Right lobe of liver (tissue), 6 donors: ENCODE results near the gene KIAA1671. TPM values are rescaled to one million over a fixed set of nuclear protein-coding genes. Genes with fewer than 3 reads are reported as not detected.

ENCODE experiments used
- ATAC-seq, 4 donors: fragments of 200-7000 bp; cut with Tn5 transposase; one replicate each; pipeline ENCODE4 v1.9.1; 2020; ENCODE audit warnings: mild to moderate bottlenecking in 4 of 4, moderate library complexity in 4 of 4
- DNase-seq, 3 donors: peaks; one replicate each; pipeline ENCODE4 v3.0.0-alpha.2; 2020
- H3K27ac ChIP-seq, 3 donors: fragments of 200-600 bp; one replicate each; pipeline ENCODE4 v1.8.0; 2022
- H3K27me3 ChIP-seq, 2 donors: fragments of 200-600 bp; one replicate each; pipeline ENCODE4 v1.8.0; 2022
- H3K36me3 ChIP-seq, 4 donors: fragments of 200-600 bp; sonication (generic) in 1 of 4; one replicate each; pipeline versions ENCODE4 v1.5.1 to v1.8.0; 2017 to 2022; ENCODE audit warnings: control low read depth in 1 of 4
- H3K4me1 ChIP-seq, 4 donors: fragments of 200-600 bp; sonication (generic) in 1 of 4; one replicate each; pipeline versions ENCODE4 v1.5.1 to v1.8.0; 2017 to 2022; ENCODE audit warnings: control low read depth in 1 of 4
- H3K4me3 ChIP-seq, 3 donors: fragments of 200-600 bp; one replicate each; pipeline ENCODE4 v1.8.0; 2022
- H3K9me3 ChIP-seq, 4 donors: fragments of 200-600 bp; sonication (generic) in 1 of 4; one replicate each; pipeline versions ENCODE4 v1.5.1 to v1.8.0; 2017 to 2022; ENCODE audit warnings: control low read depth in 1 of 4
- POLR2A ChIP-seq: fragments of 450-650 bp; IDR thresholded peaks from one replicate; pipeline ENCODE4 v1.6.1; 2017; ENCODE audit warnings: antibody characterized with exemption, mild to moderate bottlenecking
- WGBS: methylation state at CpG from one replicate; pipeline ENCODE4 v1.1.6; 2018; ENCODE audit warnings: low coverage, low lambda C conversion rate; ENCODE audit not compliant: insufficient coverage; ENCODE audit errors: missing lambda C conversion rate; 5-methylcytosine and 5-hydroxymethylcytosine counted together
- intact Hi-C, 2 donors: fragments of 100-400 bp; cut with DNase I; formaldehyde crosslinking; loops; one replicate each; pipeline versions ENCODE4 v1.11.2 to v1.14.1; 2022
- total RNA-seq, 6 experiments: library from RNA; depleted of rRNA in 2 of 6; stranded (reverse); fragments of >200 nt in 2 of 6; fragmentation: NEBNext Ultra II Directional in 3 of 6; extraction: Animal tissue kit (Norgen Biotek cat#: 25700) in 3 of 6; gene quantifications; one replicate each; pipeline versions ENCODE4 v1.1.0 to v1.2.4, GENCODE V29; 2016 to 2023
- TF ChIP-seq, protein P1 (sequence below), 4 donors: fragments of 200-600 bp in 3 of 4; fragments of 450-650 bp in 1 of 4; IDR thresholded peaks; one replicate each; pipeline versions ENCODE4 v1.5.1 to v1.8.0; 2016 to 2022; ENCODE audit warnings: antibody characterized with exemption in 4 of 4, mild to moderate bottlenecking in 2 of 4
- donor health status: DM: no; HTN: yes; CAD: no.
- donor health status: DM: no; HTN: no; CAD: no.
- donor health status: DM: no; HTN: no; CAD: no.
- donor health status: DM: no; HTN: yes; CAD: no.
- donor health status: DM: no; HTN: yes; CAD: no.

The KIAA1671 gene
- total RNA-seq, 6 experiments from 2014 or later, result 31.1 to 56.6 (median 39.2) TPM

- peak; percentile 78 to 91 (median 82) for ATAC-seq
- 0% methylated on average over 1 of the region's 1 CpG for WGBS
- intact Hi-C loops, result no loop called here
- Histone ChIP-seq H3K4me3 (no peak overlapping the region), H3K36me3 (no peaks in the 10 kb centered on the region), H3K27me3 (no peaks in the 10 kb centered on the region), H3K4me1 (peaks cover 0 to 12% (median 3%) of the 10 kb centered on the region in 4 donors), H3K27ac (no peak overlapping the region), H3K9me3 (no peaks in the 10 kb centered on the region)
- peak in 1 of 3 donors; percentile 60 for DNase-seq
- TF ChIP-seq, protein P1, sequence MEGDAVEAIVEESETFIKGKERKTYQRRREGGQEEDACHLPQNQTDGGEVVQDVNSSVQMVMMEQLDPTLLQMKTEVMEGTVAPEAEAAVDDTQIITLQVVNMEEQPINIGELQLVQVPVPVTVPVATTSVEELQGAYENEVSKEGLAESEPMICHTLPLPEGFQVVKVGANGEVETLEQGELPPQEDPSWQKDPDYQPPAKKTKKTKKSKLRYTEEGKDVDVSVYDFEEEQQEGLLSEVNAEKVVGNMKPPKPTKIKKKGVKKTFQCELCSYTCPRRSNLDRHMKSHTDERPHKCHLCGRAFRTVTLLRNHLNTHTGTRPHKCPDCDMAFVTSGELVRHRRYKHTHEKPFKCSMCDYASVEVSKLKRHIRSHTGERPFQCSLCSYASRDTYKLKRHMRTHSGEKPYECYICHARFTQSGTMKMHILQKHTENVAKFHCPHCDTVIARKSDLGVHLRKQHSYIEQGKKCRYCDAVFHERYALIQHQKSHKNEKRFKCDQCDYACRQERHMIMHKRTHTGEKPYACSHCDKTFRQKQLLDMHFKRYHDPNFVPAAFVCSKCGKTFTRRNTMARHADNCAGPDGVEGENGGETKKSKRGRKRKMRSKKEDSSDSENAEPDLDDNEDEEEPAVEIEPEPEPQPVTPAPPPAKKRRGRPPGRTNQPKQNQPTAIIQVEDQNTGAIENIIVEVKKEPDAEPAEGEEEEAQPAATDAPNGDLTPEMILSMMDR (IDR thresholded peaks at IDR 0.05), result no peak
- TF ChIP-seq POLR2A, result no peak
Observed at GRCh38 chr22:25002241-25002985, 49.9 kb downstream of the KIAA1671 start.

DNA sequence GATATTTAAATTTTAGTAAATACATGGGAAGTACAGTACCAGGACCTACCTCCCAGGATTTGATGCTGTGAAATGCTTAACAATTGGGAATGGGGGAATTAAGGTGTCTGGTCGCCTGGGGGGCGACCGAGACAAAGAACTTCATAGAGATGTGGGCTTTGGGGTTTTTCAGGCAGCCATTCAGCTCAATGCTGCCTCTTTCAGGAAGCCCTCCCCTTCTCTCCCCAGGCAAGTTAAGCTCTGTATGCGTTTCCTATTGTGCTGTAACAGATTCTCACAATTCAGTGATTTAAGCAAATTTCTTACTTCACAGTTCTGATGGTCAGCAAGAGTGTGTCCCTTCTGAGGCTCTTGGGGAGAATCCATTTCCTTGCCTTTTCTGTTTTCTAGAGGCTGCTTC, 53.8 kb downstream of the KIAA1671 start:
- DNase-seq, result no peak
- no peaks in the 10 kb centered on the region for H3K9me3 ChIP-seq
- H3K4me3 ChIP-seq, result no peak overlapping the region
- WGBS, result 27% methylated on average over 2 of the region's 4 CpGs
- intact Hi-C loops, result no loop called here
- H3K27me3 ChIP-seq, result no peaks in the 10 kb centered on the region
- H3K36me3 ChIP-seq, result no peaks in the 10 kb centered on the region
- TF ChIP-seq, protein P1 (IDR thresholded peaks at IDR 0.05), result no peak
- TF ChIP-seq POLR2A, result no peak
- no peak for ATAC-seq
- H3K27ac ChIP-seq, result no peak overlapping the region
- peaks cover 0 to 12% (median 3%) of the 10 kb centered on the region in 4 donors for H3K4me1 ChIP-seq

DNA sequence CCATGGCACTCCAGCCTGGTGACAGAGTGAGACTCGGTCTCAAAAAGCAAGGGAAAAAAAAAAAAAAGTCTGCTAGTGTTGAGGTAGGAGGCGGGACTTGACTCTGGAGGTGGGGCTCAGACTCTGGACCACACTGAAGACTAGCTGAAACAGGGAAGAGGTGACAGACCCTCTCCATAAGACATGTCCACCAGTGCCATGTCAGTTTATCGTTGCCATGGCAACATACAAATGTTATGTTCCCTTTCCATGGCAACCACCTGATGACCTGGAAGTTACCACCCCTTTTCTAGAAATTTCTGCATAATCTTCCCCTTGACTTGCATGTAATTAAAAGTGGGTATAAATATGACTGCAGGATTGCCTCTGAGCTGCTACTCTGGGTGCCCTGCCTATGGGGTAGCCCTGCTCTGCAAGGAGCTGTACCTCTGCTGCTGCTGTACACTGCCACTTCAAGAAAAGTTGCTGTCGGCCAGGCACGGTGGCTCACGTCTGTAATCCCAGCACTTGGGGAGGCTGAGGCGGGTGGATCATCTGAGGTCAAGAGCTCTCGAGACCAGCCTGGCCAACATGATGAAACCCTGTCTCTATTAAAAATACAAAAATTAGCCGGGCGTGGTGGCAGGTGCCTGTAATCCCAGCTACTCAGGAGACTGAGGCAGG, 55.1 kb downstream of the KIAA1671 start:
- intact Hi-C loops, result no loop called here
- DNase-seq, result no peak
- 98% methylated on average over 8 of the region's 10 CpGs for WGBS
- peaks cover 0 to 6% (median 1%) of the 10 kb centered on the region in 4 donors for H3K4me1 ChIP-seq
- TF ChIP-seq, protein P1 (IDR thresholded peaks at IDR 0.05), result no peak
- no peak for TF ChIP-seq POLR2A
- H3K9me3 ChIP-seq, result no peaks in the 10 kb centered on the region
- ATAC-seq, result no peak
- H3K27ac ChIP-seq, result no peak overlapping the region
- H3K4me3 ChIP-seq, result no peak overlapping the region
- H3K36me3 ChIP-seq, result no peaks in the 10 kb centered on the region
- H3K27me3 ChIP-seq, result no peaks in the 10 kb centered on the region

GRCh38 chr22:25008666-25009065, 56.1 kb downstream of the KIAA1671 start:
- Histone ChIP-seq H3K9me3 (no peaks in the 10 kb centered on the region), H3K27me3 (no peaks in the 10 kb centered on the region), H3K4me3 (no peak overlapping the region), H3K4me1 (no peaks in the 10 kb centered on the region), H3K27ac (no peak overlapping the region), H3K36me3 (no peaks in the 10 kb centered on the region)
- no peak for ATAC-seq
- intact Hi-C loops, result no loop called here
- DNase-seq, result no peak
- TF ChIP-seq, protein P1 (IDR thresholded peaks at IDR 0.05), result no peak
- no peak for TF ChIP-seq POLR2A
- WGBS, result 57% methylated on average over 1 of the region's 2 CpGs
